SK-N-SH treated with all-trans-retinoic acid at 6 μM for 48 hours (cell line): ENCODE data around the gene C9.
"Not testable (repeated sequence)": the region's sequence is repeated elsewhere in the genome, so short reads cannot be mapped to it uniquely, and the experiment has no call there.

Experiments used
- ATAC-seq: fragments of 200-7000 bp; cut with Tn5 transposase; 3 replicates; pipeline ENCODE4 v1.9.1; 2020; ENCODE audit warnings: mild to moderate bottlenecking, moderate library complexity
- ARNTL ChIP-seq: fragments of 450-650 bp; formaldehyde crosslinking; IDR thresholded peaks from 2 replicates; pipeline ENCODE4 v1.5.0; 2020; ENCODE audit warnings: low read depth, mild to moderate bottlenecking, moderate library complexity, borderline replicate concordance
- BACH2 ChIP-seq: fragments of 250-450 bp; sonication (Bioruptor Pico); IDR thresholded peaks from 2 replicates; pipeline ENCODE4 v1.9.0; 2021; ENCODE audit warnings: mild to moderate bottlenecking, borderline replicate concordance
- CSDC2 ChIP-seq: fragments of 250-450 bp; sonication (Bioruptor Pico); IDR thresholded peaks from 2 replicates; pipeline ENCODE4 v1.5.0; 2020; ENCODE audit warnings: mild to moderate bottlenecking, moderate library complexity
- CSRNP3 ChIP-seq: fragments of 250-450 bp; sonication (Bioruptor Pico); IDR thresholded peaks from 2 replicates; pipeline ENCODE4 v1.5.1; 2021; ENCODE audit warnings: mild to moderate bottlenecking, moderate library complexity
- GLIS3 ChIP-seq: fragments of 250-450 bp; sonication (Bioruptor Pico); IDR thresholded peaks from 2 replicates; pipeline ENCODE4 v1.5.0; 2020; ENCODE audit warnings: mild to moderate bottlenecking, moderate library complexity
- ISL1 ChIP-seq: fragments of 250-450 bp; sonication (Bioruptor Pico); IDR thresholded peaks from 2 replicates; pipeline ENCODE4 v2.1.2; 2022; ENCODE audit warnings: mild to moderate bottlenecking, moderate library complexity
- OSR1 ChIP-seq: fragments of 250-450 bp; sonication (Bioruptor Pico); IDR thresholded peaks from 2 replicates; pipeline ENCODE4 v1.8.0; 2022; ENCODE audit warnings: moderate library complexity, mild to moderate bottlenecking, inconsistent platforms
- PATZ1 ChIP-seq: fragments of 250-450 bp; sonication (Bioruptor Pico); IDR thresholded peaks from 2 replicates; pipeline ENCODE4 v1.8.0; 2020; ENCODE audit warnings: mild to moderate bottlenecking, moderate library complexity, borderline replicate concordance
- RARB ChIP-seq: fragments of 250-450 bp; sonication (Bioruptor Pico); IDR thresholded peaks from 2 replicates; pipeline ENCODE4 v1.8.0; 2021; ENCODE audit warnings: mild to moderate bottlenecking, moderate library complexity
- SNAI2 ChIP-seq: fragments of 250-450 bp; sonication (Bioruptor Pico); IDR thresholded peaks from 2 replicates; pipeline ENCODE4 v1.5.0; 2020; ENCODE audit warnings: mild to moderate bottlenecking, moderate library complexity
- TCF4 ChIP-seq: fragments of 250-450 bp; sonication (Bioruptor Pico); IDR thresholded peaks from 2 replicates; pipeline ENCODE4 v1.8.0; 2021; ENCODE audit warnings: mild to moderate bottlenecking, moderate library complexity, borderline replicate concordance
- TSHZ2 ChIP-seq: fragments of 250-450 bp; sonication (Bioruptor Pico); IDR thresholded peaks from 2 replicates; pipeline ENCODE4 v1.5.0; 2020; ENCODE audit warnings: mild to moderate bottlenecking, moderate library complexity
- ZC3H10 ChIP-seq: fragments of 250-450 bp; sonication (Bioruptor Pico); IDR thresholded peaks from 2 replicates; pipeline ENCODE4 v1.5.1; 2021; ENCODE audit warnings: mild to moderate bottlenecking, moderate library complexity
- ZFP30 ChIP-seq: fragments of 450-650 bp; formaldehyde crosslinking; IDR thresholded peaks from 2 replicates; pipeline ENCODE4 v1.5.0; 2022; ENCODE audit warnings: mild to moderate bottlenecking, moderate library complexity
- ZNF565 ChIP-seq: fragments of 450-650 bp; formaldehyde crosslinking; conservative IDR thresholded peaks from 2 replicates; pipeline ENCODE4 v1.5.0; 2020; ENCODE audit warnings: low read depth, mild to moderate bottlenecking, moderate library complexity
- ZNF70 ChIP-seq: fragments of 450-650 bp; formaldehyde crosslinking; IDR thresholded peaks from 2 replicates; pipeline ENCODE4 v1.5.0; 2020; ENCODE audit warnings: mild to moderate bottlenecking, moderate library complexity
- TF ChIP-seq, protein P1 (sequence below): fragments of 250-450 bp; sonication (Bioruptor Pico); IDR thresholded peaks from 2 replicates; pipeline ENCODE4 v1.5.1; 2020; ENCODE audit warnings: low read depth, mild to moderate bottlenecking, moderate library complexity

The C9 gene

DNA sequence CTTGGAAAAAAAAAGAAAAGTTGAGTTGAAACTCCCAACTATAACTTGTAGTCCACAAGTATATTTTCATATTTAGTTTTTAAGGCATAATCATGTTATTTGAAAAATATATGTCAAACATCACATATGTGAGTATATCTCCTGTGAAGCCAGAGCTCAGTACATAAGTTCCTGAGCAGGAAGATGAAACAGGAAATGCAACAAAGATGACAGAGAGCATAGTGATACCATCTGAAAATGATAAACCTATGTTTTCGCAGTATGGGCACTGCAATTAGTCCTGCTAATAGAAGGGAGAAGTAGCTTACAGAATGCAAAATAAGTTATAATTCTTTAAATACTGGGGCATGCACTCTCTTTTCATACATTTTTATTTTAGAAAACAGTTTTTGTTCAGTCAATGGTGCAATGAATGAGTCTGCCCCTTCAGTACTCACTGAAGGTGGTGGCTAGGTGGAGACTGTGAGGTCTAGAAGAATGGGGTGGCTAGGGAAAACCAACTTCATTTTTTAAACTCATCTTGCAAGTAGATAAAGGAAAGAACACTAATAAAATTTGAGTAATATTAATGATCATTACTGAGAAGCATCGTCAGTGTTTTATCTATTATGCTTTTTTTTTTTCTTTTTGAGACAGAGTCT is 90.9 kb downstream of the C9 start:
- ATAC-seq: no peak
- TF ChIP-seq BACH2 (CRISPR knock-in tag): no peak

- ATAC-seq: not testable (repeated sequence)
Measured at GRCh38 chr5:39272869-39273231, 91.4 kb downstream of the C9 start.

GRCh38 chr5:39270225-39270848 is 94.0 kb downstream of the C9 start:
- no peak for ATAC-seq
- TF ChIP-seq ZFP30 (CRISPR knock-in tag): no peak
- TF ChIP-seq TSHZ2 (CRISPR knock-in tag): no peak
- TF ChIP-seq ZNF70 (CRISPR knock-in tag): no peak
- TF ChIP-seq OSR1: no peak
- no peak for TF ChIP-seq TCF4 (CRISPR knock-in tag)
- no peak for TF ChIP-seq CSDC2 (CRISPR knock-in tag)
- no peak for TF ChIP-seq GLIS3 (CRISPR knock-in tag)
- no peak for TF ChIP-seq PATZ1
- TF ChIP-seq ZNF565: no peak
- TF ChIP-seq ZC3H10 (CRISPR knock-in tag): no peak

DNA sequence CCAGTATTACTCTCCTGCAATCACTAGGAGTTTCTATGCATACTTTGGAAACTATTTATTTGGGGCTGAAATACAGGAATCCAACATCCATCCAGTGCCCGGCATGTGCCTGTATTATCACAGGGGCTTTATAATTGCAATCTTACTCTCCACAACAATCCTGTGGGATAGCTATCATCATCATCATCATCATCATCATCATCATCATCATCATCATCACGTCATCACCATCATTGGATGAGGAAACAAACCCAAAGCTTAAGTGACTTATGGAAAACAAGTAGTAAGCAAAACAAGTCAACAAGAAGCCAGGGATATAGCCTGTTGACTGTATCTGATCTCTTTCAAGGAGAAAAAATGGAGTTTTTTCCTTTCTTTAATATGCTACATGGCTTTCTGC is 97.1 kb downstream of the C9 start:
- TF ChIP-seq GLIS3 (CRISPR knock-in tag): no peak
- ATAC-seq: no peak

DNA sequence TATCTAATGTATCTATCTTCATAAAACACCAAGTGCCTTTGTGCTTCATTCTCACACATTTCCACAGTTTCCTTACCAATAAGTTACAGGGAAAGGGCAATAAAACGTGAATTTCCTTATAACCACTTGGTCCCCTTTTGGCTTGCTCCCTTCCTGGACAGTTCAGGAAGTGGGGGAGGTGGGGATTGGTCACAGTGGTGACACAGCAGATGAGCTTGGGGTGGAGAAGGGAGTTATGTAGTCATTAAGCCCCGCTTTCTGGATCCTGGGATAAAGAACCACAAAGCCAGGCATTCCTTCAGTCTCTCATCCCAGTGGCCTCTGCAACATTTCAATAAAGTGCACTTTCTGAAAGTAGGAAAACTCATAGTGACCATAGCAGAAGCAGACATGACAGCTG is 97.9 kb downstream of the C9 start:
- TF ChIP-seq CSRNP3 (CRISPR knock-in tag) (no peak), ZNF565 (no peak), PATZ1 (no peak), ISL1 (CRISPR knock-in tag) (no peak), GLIS3 (CRISPR knock-in tag) (no peak), ARNTL (no peak), SNAI2 (CRISPR knock-in tag) (no peak), RARB (CRISPR knock-in tag) (no peak), TCF4 (CRISPR knock-in tag) (no peak), OSR1 (no peak)
- TF ChIP-seq, protein P1, sequence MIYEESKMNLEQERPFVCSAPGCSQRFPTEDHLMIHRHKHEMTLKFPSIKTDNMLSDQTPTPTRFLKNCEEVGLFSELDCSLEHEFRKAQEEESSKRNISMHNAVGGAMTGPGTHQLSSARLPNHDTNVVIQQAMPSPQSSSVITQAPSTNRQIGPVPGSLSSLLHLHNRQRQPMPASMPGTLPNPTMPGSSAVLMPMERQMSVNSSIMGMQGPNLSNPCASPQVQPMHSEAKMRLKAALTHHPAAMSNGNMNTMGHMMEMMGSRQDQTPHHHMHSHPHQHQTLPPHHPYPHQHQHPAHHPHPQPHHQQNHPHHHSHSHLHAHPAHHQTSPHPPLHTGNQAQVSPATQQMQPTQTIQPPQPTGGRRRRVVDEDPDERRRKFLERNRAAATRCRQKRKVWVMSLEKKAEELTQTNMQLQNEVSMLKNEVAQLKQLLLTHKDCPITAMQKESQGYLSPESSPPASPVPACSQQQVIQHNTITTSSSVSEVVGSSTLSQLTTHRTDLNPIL (CRISPR knock-in tag): no peak
- no peak for ATAC-seq
